ENCODE data around the gene BUD23.
"Not testable (repeated sequence)": the region's sequence is repeated elsewhere in the genome, so short reads cannot be mapped to it uniquely, and the experiment has no call there.

DNA sequence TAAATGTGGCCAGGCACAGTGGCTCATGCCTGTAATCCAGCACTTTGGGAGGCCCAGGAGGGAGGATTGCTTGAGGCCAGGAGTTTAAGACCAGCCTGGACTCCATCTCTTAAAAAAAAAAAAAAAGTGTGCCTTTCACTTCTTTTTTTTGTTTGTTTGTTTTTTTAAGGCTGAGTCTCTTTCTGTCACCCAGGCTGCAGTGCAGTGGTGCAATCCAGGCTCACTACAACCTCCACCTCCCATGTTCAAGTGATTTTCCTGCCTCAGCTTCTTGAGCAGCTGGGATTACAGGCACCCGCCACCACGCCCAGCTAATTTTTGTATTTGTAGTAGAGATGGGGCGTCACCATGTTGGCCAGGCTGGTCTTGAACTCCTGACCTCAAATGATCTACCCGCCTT is 38.8 kb downstream of the BUD23 start:
- not testable (repeated sequence) for TF ChIP-seq EZH2 (IDR thresholded peaks at IDR 0.05); ZNF274 (IDR thresholded peaks at IDR 0.05; ENCODE audit: low read depth, low read length); SRF (IDR thresholded peaks at IDR 0.05; ENCODE audit: low read depth); POLR2A (IDR thresholded peaks at IDR 0.05; ENCODE audit: borderline replicate concordance, extremely low read depth, insufficient read depth, insufficient read length); SIN3A (IDR thresholded peaks at IDR 0.05; ENCODE audit: low read depth); JUND (IDR thresholded peaks at IDR 0.05); FOSL1 (IDR thresholded peaks at IDR 0.05; ENCODE audit: low read depth); EZH2phosphoT487 (IDR thresholded peaks at IDR 0.05; ENCODE audit: borderline replicate concordance); RAD21 (IDR thresholded peaks at IDR 0.05; ENCODE audit: low read depth)
- TF ChIP-seq, protein P1, sequence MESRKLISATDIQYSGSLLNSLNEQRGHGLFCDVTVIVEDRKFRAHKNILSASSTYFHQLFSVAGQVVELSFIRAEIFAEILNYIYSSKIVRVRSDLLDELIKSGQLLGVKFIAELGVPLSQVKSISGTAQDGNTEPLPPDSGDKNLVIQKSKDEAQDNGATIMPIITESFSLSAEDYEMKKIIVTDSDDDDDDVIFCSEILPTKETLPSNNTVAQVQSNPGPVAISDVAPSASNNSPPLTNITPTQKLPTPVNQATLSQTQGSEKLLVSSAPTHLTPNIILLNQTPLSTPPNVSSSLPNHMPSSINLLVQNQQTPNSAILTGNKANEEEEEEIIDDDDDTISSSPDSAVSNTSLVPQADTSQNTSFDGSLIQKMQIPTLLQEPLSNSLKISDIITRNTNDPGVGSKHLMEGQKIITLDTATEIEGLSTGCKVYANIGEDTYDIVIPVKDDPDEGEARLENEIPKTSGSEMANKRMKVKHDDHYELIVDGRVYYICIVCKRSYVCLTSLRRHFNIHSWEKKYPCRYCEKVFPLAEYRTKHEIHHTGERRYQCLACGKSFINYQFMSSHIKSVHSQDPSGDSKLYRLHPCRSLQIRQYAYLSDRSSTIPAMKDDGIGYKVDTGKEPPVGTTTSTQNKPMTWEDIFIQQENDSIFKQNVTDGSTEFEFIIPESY (IDR thresholded peaks at IDR 0.05; ENCODE audit: extremely low read depth, insufficient replicate concordance, low read length), result not testable (repeated sequence)
- TF ChIP-seq, protein P2, sequence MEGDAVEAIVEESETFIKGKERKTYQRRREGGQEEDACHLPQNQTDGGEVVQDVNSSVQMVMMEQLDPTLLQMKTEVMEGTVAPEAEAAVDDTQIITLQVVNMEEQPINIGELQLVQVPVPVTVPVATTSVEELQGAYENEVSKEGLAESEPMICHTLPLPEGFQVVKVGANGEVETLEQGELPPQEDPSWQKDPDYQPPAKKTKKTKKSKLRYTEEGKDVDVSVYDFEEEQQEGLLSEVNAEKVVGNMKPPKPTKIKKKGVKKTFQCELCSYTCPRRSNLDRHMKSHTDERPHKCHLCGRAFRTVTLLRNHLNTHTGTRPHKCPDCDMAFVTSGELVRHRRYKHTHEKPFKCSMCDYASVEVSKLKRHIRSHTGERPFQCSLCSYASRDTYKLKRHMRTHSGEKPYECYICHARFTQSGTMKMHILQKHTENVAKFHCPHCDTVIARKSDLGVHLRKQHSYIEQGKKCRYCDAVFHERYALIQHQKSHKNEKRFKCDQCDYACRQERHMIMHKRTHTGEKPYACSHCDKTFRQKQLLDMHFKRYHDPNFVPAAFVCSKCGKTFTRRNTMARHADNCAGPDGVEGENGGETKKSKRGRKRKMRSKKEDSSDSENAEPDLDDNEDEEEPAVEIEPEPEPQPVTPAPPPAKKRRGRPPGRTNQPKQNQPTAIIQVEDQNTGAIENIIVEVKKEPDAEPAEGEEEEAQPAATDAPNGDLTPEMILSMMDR (IDR thresholded peaks at IDR 0.05 in 2 of 3, conservative IDR thresholded peaks at IDR 0.05 in 1 of 3; ENCODE audit: borderline replicate concordance in 1 of 3, insufficient read depth in 1 of 3, low read depth in 2 of 3, low read length in 2 of 3), result not testable (repeated sequence)
- TF ChIP-seq, protein P3, sequence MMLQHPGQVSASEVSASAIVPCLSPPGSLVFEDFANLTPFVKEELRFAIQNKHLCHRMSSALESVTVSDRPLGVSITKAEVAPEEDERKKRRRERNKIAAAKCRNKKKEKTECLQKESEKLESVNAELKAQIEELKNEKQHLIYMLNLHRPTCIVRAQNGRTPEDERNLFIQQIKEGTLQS (IDR thresholded peaks at IDR 0.05), result not testable (repeated sequence)
- TF ChIP-seq, protein P4, sequence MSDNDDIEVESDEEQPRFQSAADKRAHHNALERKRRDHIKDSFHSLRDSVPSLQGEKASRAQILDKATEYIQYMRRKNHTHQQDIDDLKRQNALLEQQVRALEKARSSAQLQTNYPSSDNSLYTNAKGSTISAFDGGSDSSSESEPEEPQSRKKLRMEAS (IDR thresholded peaks at IDR 0.05), result not testable (repeated sequence)
